ENCODE results near the gene BCL11B.

BCL11B gene

DNA sequence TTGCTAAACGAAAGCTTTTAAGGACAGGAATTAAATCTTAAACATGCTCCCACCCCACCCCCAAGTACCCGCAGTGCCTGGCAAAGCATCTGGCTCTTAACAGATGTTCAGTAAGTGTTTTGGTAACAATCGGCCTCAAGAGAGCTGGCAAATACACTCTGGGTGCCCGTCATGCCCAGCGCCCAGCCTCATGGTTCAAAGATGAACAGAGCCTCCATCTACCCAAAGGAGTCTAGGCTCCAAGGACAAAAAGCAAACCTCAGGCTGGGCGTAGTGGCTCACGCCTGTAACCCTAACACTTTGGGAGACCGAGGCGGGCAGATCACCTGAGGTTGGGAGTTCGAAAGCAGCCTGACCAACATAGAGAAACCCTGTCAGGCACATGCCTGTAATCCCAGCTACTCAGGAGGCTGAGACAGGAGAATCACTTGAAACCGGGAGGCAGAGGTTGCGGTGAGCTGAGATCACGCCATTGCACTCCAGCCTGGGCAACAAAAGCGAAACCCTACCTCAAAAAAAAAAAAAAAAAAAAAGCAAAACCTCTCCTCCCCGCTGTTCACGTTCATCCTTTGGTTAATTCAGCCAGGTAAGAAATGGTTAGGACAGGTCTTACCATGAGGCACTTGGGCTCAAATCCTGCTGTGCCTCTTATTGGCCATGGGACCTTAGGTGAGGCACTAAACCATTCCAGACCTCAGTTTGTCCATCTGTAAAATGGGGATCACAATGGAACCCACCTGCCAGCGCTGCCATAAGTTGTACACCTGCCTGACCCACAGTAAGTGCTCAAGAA, 151.3 kb downstream of the BCL11B start:
- no peak for DNase-seq (ENCODE audit: insufficient read length, low spot score)
- TF ChIP-seq, protein P1, sequence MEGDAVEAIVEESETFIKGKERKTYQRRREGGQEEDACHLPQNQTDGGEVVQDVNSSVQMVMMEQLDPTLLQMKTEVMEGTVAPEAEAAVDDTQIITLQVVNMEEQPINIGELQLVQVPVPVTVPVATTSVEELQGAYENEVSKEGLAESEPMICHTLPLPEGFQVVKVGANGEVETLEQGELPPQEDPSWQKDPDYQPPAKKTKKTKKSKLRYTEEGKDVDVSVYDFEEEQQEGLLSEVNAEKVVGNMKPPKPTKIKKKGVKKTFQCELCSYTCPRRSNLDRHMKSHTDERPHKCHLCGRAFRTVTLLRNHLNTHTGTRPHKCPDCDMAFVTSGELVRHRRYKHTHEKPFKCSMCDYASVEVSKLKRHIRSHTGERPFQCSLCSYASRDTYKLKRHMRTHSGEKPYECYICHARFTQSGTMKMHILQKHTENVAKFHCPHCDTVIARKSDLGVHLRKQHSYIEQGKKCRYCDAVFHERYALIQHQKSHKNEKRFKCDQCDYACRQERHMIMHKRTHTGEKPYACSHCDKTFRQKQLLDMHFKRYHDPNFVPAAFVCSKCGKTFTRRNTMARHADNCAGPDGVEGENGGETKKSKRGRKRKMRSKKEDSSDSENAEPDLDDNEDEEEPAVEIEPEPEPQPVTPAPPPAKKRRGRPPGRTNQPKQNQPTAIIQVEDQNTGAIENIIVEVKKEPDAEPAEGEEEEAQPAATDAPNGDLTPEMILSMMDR (IDR thresholded peaks at IDR 0.05; ENCODE audit: insufficient read depth, missing control alignments): no peak
- no peak for FAIRE-seq

- DNase-seq (ENCODE audit: insufficient read length, low spot score) (no peak), FAIRE-seq (no peak)
- TF ChIP-seq, protein P1 (IDR thresholded peaks at IDR 0.05; ENCODE audit: insufficient read depth, missing control alignments): no peak
Measured at GRCh38 chr14:99119554-99120525, 152.2 kb downstream of the BCL11B start.

All from D721Med (cell line).